Measurements from ENCODE around the gene TMC8. TPM values are rescaled to one million over a fixed set of nuclear protein-coding genes. Genes with fewer than 3 reads are reported as not detected.

TMC8 gene
- total and polyA plus RNA-seq, 11 donors: 0.81 to 21.6 (median 1.2) TPM

DNA sequence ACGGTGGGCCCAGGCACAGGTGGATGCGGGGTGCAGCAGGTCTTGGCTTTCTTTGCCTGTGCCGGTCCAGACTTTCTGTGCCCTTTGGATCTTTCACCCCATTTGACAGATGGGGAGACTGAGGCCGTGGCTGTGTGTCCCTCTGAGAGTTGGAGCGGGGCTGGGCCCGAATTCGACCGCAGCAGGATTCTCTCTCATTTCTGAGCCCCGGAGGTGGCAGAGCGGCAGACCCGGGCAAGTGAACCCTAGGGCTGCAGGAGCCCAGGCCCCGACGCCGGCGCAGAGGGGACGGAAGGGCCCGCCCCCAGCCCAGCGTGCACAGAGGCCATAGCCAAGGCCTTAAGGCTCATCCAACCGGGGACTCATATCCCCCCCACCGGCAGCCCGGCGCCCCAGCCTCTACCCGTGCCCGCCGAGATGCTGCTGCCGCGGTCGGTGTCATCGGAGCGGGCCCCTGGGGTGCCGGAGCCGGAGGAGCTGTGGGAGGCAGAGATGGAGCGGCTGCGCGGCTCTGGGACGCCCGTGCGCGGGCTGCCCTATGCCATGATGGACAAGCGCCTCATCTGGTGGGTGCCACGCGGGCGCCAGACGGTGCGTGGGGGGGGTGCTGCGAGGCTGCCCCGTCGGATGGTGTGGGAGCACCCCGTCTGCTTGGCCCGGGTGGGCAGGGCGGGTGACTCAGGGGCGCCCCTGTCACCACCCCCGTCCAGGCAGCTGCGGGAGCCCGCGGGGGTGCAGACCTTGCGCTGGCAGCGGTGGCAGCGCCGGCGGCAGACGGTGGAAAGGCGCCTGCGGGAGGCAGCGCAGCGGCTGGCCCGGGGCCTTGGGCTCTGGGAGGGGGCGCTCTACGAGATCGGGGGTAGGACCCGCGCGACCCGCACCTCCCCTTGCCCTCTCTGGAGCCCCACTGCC lies 857 bp downstream of the TMC8 start:
- peak in 2 of 5 donors; percentile 31 to 66 for DNase-seq
- Histone ChIP-seq H3K27me3 (peaks cover 0 to 4% (median 0%) of the 10 kb centered on the region in 9 donors), H3K4me1 (peaks cover 5 to 78% (median 44%) of the 10 kb centered on the region in 12 donors)

DNA sequence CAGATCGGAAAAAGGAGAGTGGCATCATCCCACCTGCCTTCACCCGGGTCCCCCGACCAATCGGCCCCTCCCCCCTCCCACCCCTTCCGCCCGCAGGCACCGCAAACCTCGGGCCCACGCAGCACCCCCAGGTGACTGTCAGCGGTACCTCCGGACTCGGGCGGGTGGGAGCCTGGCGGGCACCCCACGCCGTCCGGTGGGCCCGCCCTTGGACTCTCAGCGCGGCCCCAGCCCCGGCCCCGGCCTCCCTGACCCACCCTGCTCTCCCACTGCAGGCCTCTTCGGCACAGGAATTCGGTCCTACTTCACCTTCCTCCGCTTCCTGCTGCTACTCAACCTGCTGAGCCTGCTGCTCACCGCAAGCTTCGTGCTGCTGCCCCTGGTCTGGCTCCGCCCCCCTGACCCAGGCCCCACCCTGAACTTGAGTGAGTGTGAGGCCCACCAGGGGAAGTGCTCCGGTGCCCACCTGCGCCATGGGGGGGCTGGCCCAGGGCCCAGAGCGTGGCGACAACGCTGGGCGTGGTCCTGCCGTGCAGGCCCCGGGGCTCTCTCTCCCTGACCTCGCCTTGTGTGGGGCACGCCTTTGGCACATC lies 1.6 kb downstream of the TMC8 start:
- intact Hi-C loops (cut with DNase I): no loop called here
- ATAC-seq: no peak
- Histone ChIP-seq H3K36me3 (peaks cover 0 to 25% (median 0%) of the 10 kb centered on the region in 9 donors), H3K9me3 (no peaks in the 10 kb centered on the region), H3K4me3 (peak overlapping the region in 10 of 12 donors; percentile 16 to 87 (median 36)), H3K27ac (peak overlapping the region in 1 of 12 donors; percentile 98), H3K27me3 (peaks cover 0 to 4% (median 0%) of the 10 kb centered on the region in 9 donors), H3K4me1 (peaks cover 0 to 78% (median 36%) of the 10 kb centered on the region in 12 donors)
- WGBS, 4 donors: 37 to 57% (median 51%) methylated on average over 8 to 38 of the region's 38 CpGs
- TF ChIP-seq POLR2A (IDR thresholded peaks at IDR 0.05): no peak
- TF ChIP-seq CTCF (IDR thresholded peaks at IDR 0.05): no peak
- peak in 2 of 5 donors; percentile 25 to 59 for DNase-seq

More for the DNA sequence above, 857 bp downstream of the TMC8 start:
- TF ChIP-seq CTCF (IDR thresholded peaks at IDR 0.05) (no peak), POLR2A (IDR thresholded peaks at IDR 0.05) (no peak)
- 26 to 51% (median 43%) methylated on average over 26 to 74 of the region's 74 CpGs for WGBS, 4 donors
- Histone ChIP-seq H3K4me3 (peak overlapping the region in 10 of 12 donors; percentile 16 to 87 (median 36)), H3K9me3 (no peaks in the 10 kb centered on the region), H3K27ac (peak overlapping the region in 4 of 12 donors; percentile 23 to 98 (median 98)), H3K36me3 (peaks cover 0 to 29% (median 0%) of the 10 kb centered on the region in 9 donors)
- ATAC-seq: no peak
- intact Hi-C loops (cut with DNase I): no loop called here

GRCh38 chr17:78132767-78133178 lies 2.2 kb downstream of the TMC8 start:
- H3K27ac ChIP-seq: peak overlapping the region in 1 of 12 donors; percentile 98
- peaks cover 0 to 4% (median 0%) of the 10 kb centered on the region in 9 donors for H3K27me3 ChIP-seq
- peaks cover 0 to 78% (median 30%) of the 10 kb centered on the region in 12 donors for H3K4me1 ChIP-seq
- peak overlapping the region in 1 of 12 donors; percentile 87 for H3K4me3 ChIP-seq
- ATAC-seq: no peak
- TF ChIP-seq CTCF (IDR thresholded peaks at IDR 0.05): no peak
- no peak for TF ChIP-seq POLR2A (IDR thresholded peaks at IDR 0.05)
- DNase-seq: no peak
- intact Hi-C loops (cut with DNase I): no loop called here
- no peaks in the 10 kb centered on the region for H3K9me3 ChIP-seq
- WGBS, 4 donors: 87 to 94% (median 90%) methylated on average over 5 to 9 of the region's 9 CpGs
- H3K36me3 ChIP-seq: peaks cover 0 to 25% (median 0%) of the 10 kb centered on the region in 9 donors
